Measurements from ENCODE around the gene ST6GALNAC3. TPM values are rescaled to one million over a fixed set of nuclear protein-coding genes. Genes with fewer than 3 reads are reported as not detected.

The ST6GALNAC3 gene
- total RNA-seq, 1 experiment from 2014 or later, result 0.82 TPM

GRCh38 chr1:76130992-76131391, 56.4 kb downstream of the ST6GALNAC3 start:
- no peaks in the 10 kb centered on the region for H3K36me3 Mint-ChIP-seq (ENCODE audit: insufficient read depth, unreplicated experiment)
- CTCF ChIA-PET, result no interaction called here
- H3K4me1 Mint-ChIP-seq (ENCODE audit: insufficient read depth, unreplicated experiment), result no peaks in the 10 kb centered on the region
- H3K4me3 Mint-ChIP-seq (ENCODE audit: unreplicated experiment), result no peak overlapping the region
- H3K27ac Mint-ChIP-seq (ENCODE audit: low read depth, unreplicated experiment), result no peak overlapping the region
- no peak for TF ChIP-seq CTCF (IDR thresholded peaks at IDR 0.05; ENCODE audit: unreplicated experiment)
- no TSS peak for BruUV-seq (replicated peaks)
- POLR2A ChIA-PET, result no interaction called here
- no peaks in the 10 kb centered on the region for H3K9me3 Mint-ChIP-seq (ENCODE audit: unreplicated experiment)
- no peak for DNase-seq (ENCODE audit: unreplicated experiment)
- intact Hi-C loops (cut with micrococcal nuclease), result no loop called here
- no peaks in the 10 kb centered on the region for H3K27me3 Mint-ChIP-seq (ENCODE audit: insufficient read depth, unreplicated experiment)

- Mint-ChIP-seq H3K9me3 (ENCODE audit: unreplicated experiment) (no peaks in the 10 kb centered on the region), H3K4me1 (ENCODE audit: insufficient read depth, unreplicated experiment) (peaks cover 4% of the 10 kb centered on the region), H3K4me3 (ENCODE audit: unreplicated experiment) (no peak overlapping the region), H3K36me3 (ENCODE audit: insufficient read depth, unreplicated experiment) (no peaks in the 10 kb centered on the region), H3K27me3 (ENCODE audit: insufficient read depth, unreplicated experiment) (no peaks in the 10 kb centered on the region), H3K27ac (ENCODE audit: low read depth, unreplicated experiment) (no peak overlapping the region)
- no peak for TF ChIP-seq CTCF (IDR thresholded peaks at IDR 0.05; ENCODE audit: unreplicated experiment)
- ChIA-PET CTCF (interaction anchor here (0.6 to 1.3 kb wide), 3 partner anchors 20 to 993 kb away, joined by 3 to 9 read pairs (median 3); no protein-coding TSS in a partner anchor), POLR2A (no interaction called here)
- no TSS peak for BruUV-seq (replicated peaks)
- DNase-seq (ENCODE audit: unreplicated experiment), result no peak
- intact Hi-C loops (cut with micrococcal nuclease), result no loop called here
These were observed 59.4 kb downstream of the ST6GALNAC3 start for GRCh38 chr1:76133977-76134376.

- no peak for TF ChIP-seq CTCF (IDR thresholded peaks at IDR 0.05; ENCODE audit: unreplicated experiment)
- no peak overlapping the region for H3K27ac Mint-ChIP-seq (ENCODE audit: low read depth, unreplicated experiment)
- H3K4me1 Mint-ChIP-seq (ENCODE audit: insufficient read depth, unreplicated experiment), result peaks cover 4% of the 10 kb centered on the region
- BruUV-seq (replicated peaks), result no TSS peak
- ChIA-PET POLR2A (interaction anchor here (0.5 kb wide), 1 partner anchor 1724 kb away, joined by 3 read pairs; no protein-coding TSS in a partner anchor), CTCF (interaction anchor here (1.4 kb wide), 1 partner anchor 19 kb away, joined by 3 read pairs; no protein-coding TSS in a partner anchor)
- H3K27me3 Mint-ChIP-seq (ENCODE audit: insufficient read depth, unreplicated experiment), result no peaks in the 10 kb centered on the region
- no peaks in the 10 kb centered on the region for H3K9me3 Mint-ChIP-seq (ENCODE audit: unreplicated experiment)
- H3K4me3 Mint-ChIP-seq (ENCODE audit: unreplicated experiment), result no peak overlapping the region
- intact Hi-C loops (cut with micrococcal nuclease), result no loop called here
- no peaks in the 10 kb centered on the region for H3K36me3 Mint-ChIP-seq (ENCODE audit: insufficient read depth, unreplicated experiment)
- DNase-seq (ENCODE audit: unreplicated experiment), result no peak
These were observed 61.3 kb downstream of the ST6GALNAC3 start for GRCh38 chr1:76135835-76136234.

GRCh38 chr1:76136894-76137293, 62.3 kb downstream of the ST6GALNAC3 start:
- POLR2A ChIA-PET, result interaction anchor here (0.6 kb wide), 1 partner anchor 54 kb away, joined by 3 read pairs; no protein-coding TSS in a partner anchor
- Mint-ChIP-seq H3K9me3 (ENCODE audit: unreplicated experiment) (no peaks in the 10 kb centered on the region), H3K36me3 (ENCODE audit: insufficient read depth, unreplicated experiment) (no peaks in the 10 kb centered on the region), H3K4me3 (ENCODE audit: unreplicated experiment) (no peak overlapping the region), H3K27ac (ENCODE audit: low read depth, unreplicated experiment) (no peak overlapping the region), H3K27me3 (ENCODE audit: insufficient read depth, unreplicated experiment) (no peaks in the 10 kb centered on the region), H3K4me1 (ENCODE audit: insufficient read depth, unreplicated experiment) (peaks cover 4% of the 10 kb centered on the region)
- TF ChIP-seq CTCF (IDR thresholded peaks at IDR 0.05; ENCODE audit: unreplicated experiment), result no peak
- BruUV-seq (replicated peaks), result no TSS peak
- CTCF ChIA-PET, result interaction anchor here (0.5 kb wide), 1 partner anchor 146 kb away, joined by 5 read pairs; no protein-coding TSS in a partner anchor
- DNase-seq (ENCODE audit: unreplicated experiment), result no peak
- intact Hi-C loops (cut with micrococcal nuclease), result no loop called here

Data from MCF 10A (cell line).